CD4-positive, alpha-beta T cell treated with Interleukin-15 for 1 hour (primary cell): ENCODE data around the gene TRMT13.

Source experiments
- DNase-seq: peaks from one replicate; pipeline ENCODE4 v3.0.0-alpha.2; 2020

The TRMT13 gene

GRCh38 chr1:100132566-100133477 lies at the start of gene TRMT13, which contains the start of gene SASS6:
TSS of gene TRMT13 (plus strand) at chr1:100133163. CDS start at chr1:100133169, 6 bp downstream.
TSS of gene SASS6 (minus strand) at chr1:100132930. CDS start at chr1:100132814, 116 bp downstream.
- DNase-seq, result peak; percentile 95

- DNase-seq, result no peak
These were observed 45.6 kb upstream of the TRMT13 start for GRCh38 chr1:100087396-100087795.

GRCh38 chr1:100089082-100089481 lies 43.9 kb upstream of the TRMT13 start:
- no peak for DNase-seq

- DNase-seq, result no peak
These were observed 42.5 kb upstream of the TRMT13 start for GRCh38 chr1:100090471-100090870.

- DNase-seq, result no peak
These were observed 32.8 kb upstream of the TRMT13 start for GRCh38 chr1:100100202-100100601.

- no peak for DNase-seq
These were observed 31.4 kb upstream of the TRMT13 start for GRCh38 chr1:100101564-100101963.

- no peak for DNase-seq
These were observed 25.3 kb upstream of the TRMT13 start for GRCh38 chr1:100107696-100108095.

GRCh38 chr1:100109554-100110066 lies 23.4 kb upstream of the TRMT13 start:
- no peak for DNase-seq

GRCh38 chr1:100115524-100115923 lies 17.4 kb upstream of the TRMT13 start:
- no peak for DNase-seq

GRCh38 chr1:100122177-100122576 lies 10.8 kb upstream of the TRMT13 start:
- no peak for DNase-seq

- no peak for DNase-seq
These were observed 5.7 kb upstream of the TRMT13 start for GRCh38 chr1:100127226-100127625.

GRCh38 chr1:100130552-100131077 lies 2.3 kb upstream of the TRMT13 start:
- DNase-seq, result no peak

GRCh38 chr1:100131623-100132022 lies 1.3 kb upstream of the TRMT13 start:
- no peak for DNase-seq

- DNase-seq, result no peak
These were observed 1.9 kb downstream of the TRMT13 start for GRCh38 chr1:100134872-100135271.

- DNase-seq, result no peak
These were observed 4.6 kb downstream of the TRMT13 start for GRCh38 chr1:100137602-100138001.

- no peak for DNase-seq
These were observed 8.2 kb downstream of the TRMT13 start for GRCh38 chr1:100141192-100141591.

- no peak for DNase-seq
These were observed 9.4 kb downstream of the TRMT13 start for GRCh38 chr1:100142343-100142742.

GRCh38 chr1:100145116-100145515 lies 12.2 kb downstream of the TRMT13 start:
- DNase-seq, result no peak

- DNase-seq, result no peak
These were observed 14.0 kb downstream of the TRMT13 start for GRCh38 chr1:100146958-100147357.

GRCh38 chr1:100147875-100148274 lies 14.9 kb downstream of the TRMT13 start:
- no peak for DNase-seq

GRCh38 chr1:100151679-100152078 lies 18.7 kb downstream of the TRMT13 start:
- DNase-seq, result no peak

- no peak for DNase-seq
These were observed 19.3 kb downstream of the TRMT13 start for GRCh38 chr1:100152271-100152670.

- DNase-seq, result no peak
These were observed 29.9 kb downstream of the TRMT13 start for GRCh38 chr1:100162881-100163280.

- no peak for DNase-seq
These were observed 31.3 kb downstream of the TRMT13 start for GRCh38 chr1:100164216-100164615.
